H9 (cell line): ENCODE data around the gene LIMA1. TPM values are rescaled to one million over a fixed set of nuclear protein-coding genes. Genes with fewer than 3 reads are reported as not detected.
A peak's percentile ranks its signal among the peaks of the same experiment; 100 is the strongest.

Experiments used
- DNase-seq: peaks from one replicate; pipeline ENCODE4 v3.0.0-alpha.2; 2017
- H2AFZ ChIP-seq: one replicate; pipeline ENCODE4 v1.6.1; 2013; ENCODE audit warnings: mild to moderate bottlenecking, low read length, control low read depth, moderate library complexity
- H2AK5ac ChIP-seq: 2 replicates; pipeline ENCODE4 v1.6.1; 2013; ENCODE audit warnings: low read length, control low read depth, mixed read lengths; ENCODE audit not compliant: insufficient read length
- H2BK120ac ChIP-seq: one replicate; pipeline ENCODE4 v1.6.1; 2013; ENCODE audit warnings: low read depth, mild to moderate bottlenecking, low read length, control low read depth, inconsistent platforms; ENCODE audit not compliant: poor library complexity, severe bottlenecking
- H2BK12ac ChIP-seq: 2 replicates; pipeline ENCODE4 v1.6.1; 2013; ENCODE audit warnings: low read length, control low read depth, mixed read lengths, low read depth; ENCODE audit not compliant: insufficient read length
- H2BK15ac ChIP-seq: 2 replicates; pipeline ENCODE4 v1.6.1; 2013; ENCODE audit warnings: low read depth, low read length, control low read depth
- H2BK20ac ChIP-seq: one replicate; pipeline ENCODE4 v1.6.1; 2013; ENCODE audit warnings: low read depth, mild to moderate bottlenecking, low read length, control low read depth, inconsistent platforms; ENCODE audit not compliant: poor library complexity, severe bottlenecking
- H2BK5ac ChIP-seq: 2 replicates; pipeline ENCODE4 v1.6.1; 2013; ENCODE audit warnings: low read length, control low read depth, mixed read lengths; ENCODE audit not compliant: insufficient read length
- H3K14ac ChIP-seq: 2 replicates; pipeline ENCODE4 v1.6.1; 2013; ENCODE audit warnings: low read length, control low read depth; ENCODE audit not compliant: insufficient read depth
- H3K18ac ChIP-seq: 2 replicates; pipeline ENCODE4 v1.6.1; 2013; ENCODE audit warnings: low read depth, mild to moderate bottlenecking, mixed read lengths, low read length, control low read depth; ENCODE audit not compliant: insufficient read length
- H3K23ac ChIP-seq: 2 replicates; pipeline ENCODE4 v1.6.1; 2013; ENCODE audit warnings: low read length, control low read depth, mixed read lengths, low read depth; ENCODE audit not compliant: insufficient read length
- H3K23me2 ChIP-seq: 2 replicates; pipeline ENCODE4 v1.6.1; 2013; ENCODE audit warnings: low read depth, mild to moderate bottlenecking, mixed read lengths, low read length, control low read depth; ENCODE audit not compliant: insufficient read length, poor library complexity, severe bottlenecking
- H3K27ac ChIP-seq: 2 replicates; pipeline ENCODE4 v1.5.1; 2013; ENCODE audit warnings: low read length, control low read depth, mixed read lengths, low read depth; ENCODE audit not compliant: insufficient read length
- H3K27me3 ChIP-seq: 2 replicates; pipeline ENCODE4 v1.6.1; 2013; ENCODE audit warnings: low read length, control low read depth, inconsistent platforms; ENCODE audit not compliant: insufficient read depth
- H3K4ac ChIP-seq: 2 replicates; pipeline ENCODE4 v1.6.1; 2013; ENCODE audit warnings: low read depth, mild to moderate bottlenecking, control low read depth, inconsistent platforms, low read length, moderate library complexity
- H3K4me1 ChIP-seq: 2 replicates; pipeline ENCODE4 v1.6.1; 2013; ENCODE audit warnings: low read length, control low read depth, inconsistent platforms; ENCODE audit not compliant: insufficient read depth
- H3K4me2 ChIP-seq: 2 replicates; pipeline ENCODE4 v1.6.1; 2013; ENCODE audit warnings: low read length, control low read depth, mixed read lengths; ENCODE audit not compliant: insufficient read length, insufficient read depth
- H3K56ac ChIP-seq: 2 replicates; pipeline ENCODE4 v1.6.1; 2013; ENCODE audit warnings: low read depth, mild to moderate bottlenecking, mixed read lengths, low read length, control low read depth; ENCODE audit not compliant: insufficient read length
- H3K79me1 ChIP-seq: 2 replicates; pipeline ENCODE4 v1.6.1; 2013; ENCODE audit warnings: low read depth, mild to moderate bottlenecking, moderate library complexity, low read length, control low read depth, inconsistent platforms; ENCODE audit not compliant: insufficient read depth, poor library complexity, severe bottlenecking
- H3K79me2 ChIP-seq: 2 replicates; pipeline ENCODE4 v1.6.1; 2013; ENCODE audit warnings: low read length, control low read depth, inconsistent platforms; ENCODE audit not compliant: insufficient read depth
- H3K9ac ChIP-seq: 2 replicates; pipeline ENCODE4 v1.6.1; 2013; ENCODE audit warnings: low read length, control low read depth, mixed read lengths; ENCODE audit not compliant: insufficient read length; ENCODE audit errors: extremely low read depth
- H3K9me3 ChIP-seq: one replicate; pipeline ENCODE4 v1.6.1; 2013; ENCODE audit warnings: low read depth, low read length, inconsistent platforms; ENCODE audit not compliant: control insufficient read depth
- H3T11ph ChIP-seq: one replicate; pipeline ENCODE4 v1.6.1; 2013; ENCODE audit warnings: mild to moderate bottlenecking, low read length, control low read depth, inconsistent platforms
- H4K20me1 ChIP-seq: one replicate; pipeline ENCODE4 v1.6.1; 2013; ENCODE audit not compliant: control insufficient read depth, insufficient read length, insufficient read depth
- H4K5ac ChIP-seq: 2 replicates; pipeline ENCODE4 v1.6.1; 2013; ENCODE audit warnings: low read depth, mild to moderate bottlenecking, mixed read lengths, low read length, control low read depth; ENCODE audit not compliant: insufficient read length
- H4K8ac ChIP-seq: replicated peaks from 2 replicates; pipeline ENCODE4 v1.6.1; 2013; ENCODE audit warnings: low read length, control low read depth, mixed read lengths, low read depth; ENCODE audit not compliant: insufficient read length
- H4K91ac ChIP-seq: 2 replicates; pipeline ENCODE4 v1.6.1; 2013; ENCODE audit warnings: low read depth, mild to moderate bottlenecking, moderate library complexity, mixed read lengths, low read length, control low read depth; ENCODE audit not compliant: insufficient read length
- H3K27ac Mint-ChIP-seq, 3 experiments: 2 replicates in 2 of 3; 3 replicates in 1 of 3; pipeline ENCODE4 v1.8.0; 2020 to 2021; ENCODE audit warnings: mixed read lengths in 3 of 3, mild to moderate bottlenecking in 1 of 3, moderate library complexity in 1 of 3
- H3K27me3 Mint-ChIP-seq: 2 replicates; pipeline ENCODE4 v1.8.0; 2021; ENCODE audit warnings: low read depth, mild to moderate bottlenecking, moderate library complexity, mixed read lengths
- H3K36me3 Mint-ChIP-seq, 3 experiments: 2 replicates in 2 of 3; 3 replicates in 1 of 3; pipeline ENCODE4 v1.8.0; 2020 to 2021; ENCODE audit warnings: low read depth in 3 of 3, mixed read lengths in 3 of 3; ENCODE audit not compliant: insufficient read depth in 1 of 3
- H3K4me1 Mint-ChIP-seq, 2 experiments: 2 replicates each; pipeline ENCODE4 v1.8.0; 2020; ENCODE audit warnings: mixed read lengths in 2 of 2
- H3K4me3 Mint-ChIP-seq, 2 experiments: 2 replicates in 1 of 2; 3 replicates in 1 of 2; pipeline ENCODE4 v1.8.0; 2020 to 2021; ENCODE audit warnings: mild to moderate bottlenecking in 2 of 2, mixed read lengths in 2 of 2, moderate library complexity in 1 of 2
- H3K9me3 Mint-ChIP-seq, 2 experiments: 2 replicates in 1 of 2; 3 replicates in 1 of 2; pipeline ENCODE4 v1.8.0; 2020; ENCODE audit warnings: mild to moderate bottlenecking in 2 of 2, mixed read lengths in 2 of 2, moderate library complexity in 1 of 2
- WGBS: extraction: QIAGEN DNeasy Blood & Tissue Kit; methylation state at CpG from one replicate; pipeline ENCODE4 v1.1.7; 2013; ENCODE audit warnings: missing lambda C conversion rate, low lambda C conversion rate, mixed read lengths; ENCODE audit not compliant: insufficient read length; ENCODE audit errors: extremely low coverage; 5-methylcytosine and 5-hydroxymethylcytosine counted together
- total RNA-seq: library from RNA; stranded (reverse); gene quantifications from 2 replicates; pipeline ENCODE4 v1.2.1, GENCODE V29; 2021
- TF ChIP-seq, protein P1 (sequence below): fragments of 200-600 bp; sonication (generic); conservative IDR thresholded peaks from 3 replicates; pipeline ENCODE4 v1.8.0; 2021; ENCODE audit warnings: antibody characterized with exemption, mild to moderate bottlenecking

Gene LIMA1
- total RNA-seq, 1 experiment from 2014 or later = 40.8 TPM

GRCh38 chr12:50181691-50182090, 101.6 kb downstream of the LIMA1 start:
- Histone ChIP-seq H3K4ac (no peak overlapping the region), H3K18ac (no peak overlapping the region), H3K23me2 (no peaks in the 10 kb centered on the region), H4K5ac (no peak overlapping the region), H4K91ac (no peak overlapping the region), H2AK5ac (no peak overlapping the region), H3K9ac (no peak overlapping the region), H3K27ac (no peak overlapping the region), H3T11ph (no peak overlapping the region), H3K9me3 (no peaks in the 10 kb centered on the region), H3K27me3 (no peaks in the 10 kb centered on the region), H3K4me2 (no peak overlapping the region), H2BK20ac (no peak overlapping the region), H2AFZ (no peak overlapping the region), H4K20me1 (no peaks in the 10 kb centered on the region), H3K4me1 (no peaks in the 10 kb centered on the region), H3K56ac (no peak overlapping the region), H3K23ac (no peak overlapping the region), H2BK120ac (no peak overlapping the region), H3K79me2 (0 out of 2 replicates have a peak, but pooled peaks cover 2% of the 10 kb centered on the region), H2BK15ac (no peak overlapping the region), H3K79me1 (no peaks in the 10 kb centered on the region), H2BK5ac (no peak overlapping the region), H3K14ac (no peak overlapping the region), H4K8ac (no peak overlapping the region), H2BK12ac (no peak overlapping the region)
- Mint-ChIP-seq H3K27me3 (no peaks in the 10 kb centered on the region; the same call in 1 of the 2 replicates), H3K36me3 (peaks cover 14 to 35% (median 20%) of the 10 kb centered on the region in 3 experiments; a peak in 6 of 7 replicates), H3K9me3 (no peaks in the 10 kb centered on the region), H3K4me1 (peaks cover 8 to 23% of the 10 kb centered on the region in 2 experiments), H3K27ac (0 out of 7 replicates have a peak overlapping the region, but pooled peaks of 1 of the 3 experiments have one; percentile 23), H3K4me3 (no peak overlapping the region)
- no CpG with 5 or more reads among the region's 4 CpGs for WGBS
- no peak for DNase-seq
- TF ChIP-seq, protein P1, sequence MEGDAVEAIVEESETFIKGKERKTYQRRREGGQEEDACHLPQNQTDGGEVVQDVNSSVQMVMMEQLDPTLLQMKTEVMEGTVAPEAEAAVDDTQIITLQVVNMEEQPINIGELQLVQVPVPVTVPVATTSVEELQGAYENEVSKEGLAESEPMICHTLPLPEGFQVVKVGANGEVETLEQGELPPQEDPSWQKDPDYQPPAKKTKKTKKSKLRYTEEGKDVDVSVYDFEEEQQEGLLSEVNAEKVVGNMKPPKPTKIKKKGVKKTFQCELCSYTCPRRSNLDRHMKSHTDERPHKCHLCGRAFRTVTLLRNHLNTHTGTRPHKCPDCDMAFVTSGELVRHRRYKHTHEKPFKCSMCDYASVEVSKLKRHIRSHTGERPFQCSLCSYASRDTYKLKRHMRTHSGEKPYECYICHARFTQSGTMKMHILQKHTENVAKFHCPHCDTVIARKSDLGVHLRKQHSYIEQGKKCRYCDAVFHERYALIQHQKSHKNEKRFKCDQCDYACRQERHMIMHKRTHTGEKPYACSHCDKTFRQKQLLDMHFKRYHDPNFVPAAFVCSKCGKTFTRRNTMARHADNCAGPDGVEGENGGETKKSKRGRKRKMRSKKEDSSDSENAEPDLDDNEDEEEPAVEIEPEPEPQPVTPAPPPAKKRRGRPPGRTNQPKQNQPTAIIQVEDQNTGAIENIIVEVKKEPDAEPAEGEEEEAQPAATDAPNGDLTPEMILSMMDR = no peak
